ENCODE measurements around the gene CLRN3. TPM values are rescaled to one million over a fixed set of nuclear protein-coding genes. Genes with fewer than 3 reads are reported as not detected.

The CLRN3 gene
- total RNA-seq, 1 donor from 2014 or later: 0.52 TPM

DNA sequence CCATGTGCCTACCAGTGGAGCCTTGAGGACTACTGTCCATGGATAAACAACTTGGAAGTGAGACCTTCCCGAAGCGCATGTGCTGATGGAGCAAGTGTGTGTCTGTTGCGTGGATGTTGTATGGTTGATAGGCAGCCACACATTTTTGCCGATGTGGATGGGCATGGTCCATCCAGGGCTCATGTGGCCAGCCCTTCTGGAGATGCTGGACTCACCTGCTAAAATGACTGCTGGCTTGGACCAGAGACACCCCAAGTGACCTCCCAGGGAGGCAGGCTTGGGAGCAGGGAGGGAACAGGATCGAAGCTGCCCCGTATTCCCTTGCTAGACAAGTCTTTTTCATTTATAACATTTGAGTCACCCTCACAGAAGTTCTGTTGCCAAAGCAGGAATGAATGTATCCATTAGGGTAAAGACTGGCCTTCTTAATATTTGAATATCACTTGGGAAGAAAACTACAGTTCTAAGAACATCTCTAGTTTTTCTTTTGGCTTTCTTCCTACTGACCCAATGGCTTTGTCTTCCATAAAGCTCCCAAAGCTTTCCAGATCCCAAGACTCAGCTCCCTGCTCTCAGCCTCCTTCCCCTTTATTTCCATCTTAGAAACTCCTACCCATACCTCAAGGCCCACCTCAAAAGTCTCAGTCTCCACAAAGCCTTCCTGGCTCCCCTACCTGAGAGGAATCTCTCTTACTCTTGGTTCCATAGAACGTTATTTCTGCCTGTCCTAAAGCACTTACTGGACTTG is 17.1 kb upstream of the CLRN3 start:
- peaks cover 4 to 11% (median 6%) of the 10 kb centered on the region in 3 donors for H3K27me3 ChIP-seq (ENCODE audit: control insufficient read depth in 3 of 3, insufficient read depth in 3 of 3, low read length in 3 of 3)
- no peaks in the 10 kb centered on the region for H3K9me3 ChIP-seq (ENCODE audit: control insufficient read depth in 3 of 3, low read length in 3 of 3)
- no peaks in the 10 kb centered on the region for H3K36me3 ChIP-seq (ENCODE audit: control insufficient read depth in 3 of 3, insufficient read depth in 3 of 3, low read length in 3 of 3)
- no peak overlapping the region for H3K9ac ChIP-seq (ENCODE audit: low read depth in 1 of 3, low read length in 3 of 3)
- H3K27ac ChIP-seq (ENCODE audit: low read depth, low read length): no peak overlapping the region
- no peak overlapping the region for H3K4me3 ChIP-seq (ENCODE audit: low read length in 3 of 3)
- peaks cover 17 to 22% (median 22%) of the 10 kb centered on the region in 3 donors for H3K4me1 ChIP-seq (ENCODE audit: control insufficient read depth in 3 of 3, insufficient read depth in 3 of 3, low read length in 3 of 3)

DNA sequence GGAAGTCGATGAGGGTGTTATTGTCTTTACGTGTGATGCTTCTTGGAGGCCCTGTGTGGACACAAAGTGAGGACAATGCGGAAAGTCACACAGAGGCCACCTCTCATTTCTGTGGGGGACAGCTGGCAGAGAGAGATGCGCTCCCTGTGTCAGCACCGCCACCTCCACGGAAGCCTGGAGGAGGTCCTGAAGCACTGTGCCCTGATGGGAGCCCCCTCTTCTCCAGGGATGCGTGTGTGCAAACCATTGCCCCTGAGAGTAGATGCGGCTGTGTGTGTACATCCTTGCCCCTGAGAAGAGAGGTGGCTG is 16.2 kb upstream of the CLRN3 start:
- no peaks in the 10 kb centered on the region for H3K9me3 ChIP-seq (ENCODE audit: control insufficient read depth in 3 of 3, low read length in 3 of 3)
- H3K9ac ChIP-seq (ENCODE audit: low read depth in 1 of 3, low read length in 3 of 3): no peak overlapping the region
- H3K36me3 ChIP-seq (ENCODE audit: control insufficient read depth in 3 of 3, insufficient read depth in 3 of 3, low read length in 3 of 3): no peaks in the 10 kb centered on the region
- peaks cover 4 to 11% (median 6%) of the 10 kb centered on the region in 3 donors for H3K27me3 ChIP-seq (ENCODE audit: control insufficient read depth in 3 of 3, insufficient read depth in 3 of 3, low read length in 3 of 3)
- H3K4me1 ChIP-seq (ENCODE audit: control insufficient read depth in 3 of 3, insufficient read depth in 3 of 3, low read length in 3 of 3): peaks cover 17 to 22% (median 22%) of the 10 kb centered on the region in 3 donors
- peak overlapping the region in 1 of 3 donors; percentile 6 for H3K4me3 ChIP-seq (ENCODE audit: low read length in 3 of 3)
- no peak overlapping the region for H3K27ac ChIP-seq (ENCODE audit: low read depth, low read length)

DNA sequence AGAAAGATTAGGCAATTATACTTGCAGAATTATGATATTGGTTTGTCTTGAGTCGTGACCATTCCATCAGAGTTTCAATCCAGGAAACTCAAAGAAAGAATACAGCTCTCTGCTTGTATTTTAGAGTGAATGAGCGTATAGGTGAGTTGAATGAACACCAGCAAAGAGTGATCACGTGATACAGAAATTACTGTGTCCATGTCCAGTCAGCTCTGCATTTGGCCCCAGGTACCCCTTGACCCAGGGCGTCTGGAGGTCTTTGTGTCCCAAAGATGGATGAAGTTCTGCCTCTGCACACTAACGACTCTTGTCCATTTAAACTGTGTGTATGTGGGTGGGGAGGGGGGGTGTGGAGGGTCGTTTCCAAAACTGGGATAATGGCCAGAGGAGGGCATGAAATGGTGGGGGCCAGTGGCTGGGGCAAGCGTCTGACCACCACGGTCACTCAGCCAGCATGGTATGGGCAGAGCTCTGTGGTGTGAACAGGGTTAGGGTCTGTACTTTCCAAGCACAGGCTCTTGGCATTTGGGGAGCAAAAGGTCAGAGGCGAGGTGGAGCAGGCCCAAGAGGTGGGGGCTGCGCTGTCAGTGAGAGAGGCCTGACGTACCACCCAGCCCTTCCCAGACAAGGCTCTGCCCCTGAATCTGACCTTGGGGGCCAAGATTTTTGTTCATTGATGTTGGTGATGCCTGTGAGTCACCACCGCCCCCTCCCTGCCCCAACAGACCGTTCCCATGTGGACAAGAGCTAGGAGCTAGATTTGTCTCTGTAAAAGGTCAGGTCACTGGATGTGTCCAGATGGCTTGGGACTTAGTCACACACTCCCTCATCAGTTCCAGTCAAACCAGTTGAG is 15.6 kb upstream of the CLRN3 start:
- H3K27me3 ChIP-seq (ENCODE audit: control insufficient read depth in 3 of 3, insufficient read depth in 3 of 3, low read length in 3 of 3): peaks cover 4 to 11% (median 6%) of the 10 kb centered on the region in 3 donors
- H3K9me3 ChIP-seq (ENCODE audit: control insufficient read depth in 3 of 3, low read length in 3 of 3): no peaks in the 10 kb centered on the region
- no peak overlapping the region for H3K9ac ChIP-seq (ENCODE audit: low read depth in 1 of 3, low read length in 3 of 3)
- peak overlapping the region; percentile 38 to 63 (median 60) for H3K4me3 ChIP-seq (ENCODE audit: low read length in 3 of 3)
- no peak overlapping the region for H3K27ac ChIP-seq (ENCODE audit: low read depth, low read length)
- peaks cover 17 to 22% (median 22%) of the 10 kb centered on the region in 3 donors for H3K4me1 ChIP-seq (ENCODE audit: control insufficient read depth in 3 of 3, insufficient read depth in 3 of 3, low read length in 3 of 3)
- H3K36me3 ChIP-seq (ENCODE audit: control insufficient read depth in 3 of 3, insufficient read depth in 3 of 3, low read length in 3 of 3): no peaks in the 10 kb centered on the region

DNA sequence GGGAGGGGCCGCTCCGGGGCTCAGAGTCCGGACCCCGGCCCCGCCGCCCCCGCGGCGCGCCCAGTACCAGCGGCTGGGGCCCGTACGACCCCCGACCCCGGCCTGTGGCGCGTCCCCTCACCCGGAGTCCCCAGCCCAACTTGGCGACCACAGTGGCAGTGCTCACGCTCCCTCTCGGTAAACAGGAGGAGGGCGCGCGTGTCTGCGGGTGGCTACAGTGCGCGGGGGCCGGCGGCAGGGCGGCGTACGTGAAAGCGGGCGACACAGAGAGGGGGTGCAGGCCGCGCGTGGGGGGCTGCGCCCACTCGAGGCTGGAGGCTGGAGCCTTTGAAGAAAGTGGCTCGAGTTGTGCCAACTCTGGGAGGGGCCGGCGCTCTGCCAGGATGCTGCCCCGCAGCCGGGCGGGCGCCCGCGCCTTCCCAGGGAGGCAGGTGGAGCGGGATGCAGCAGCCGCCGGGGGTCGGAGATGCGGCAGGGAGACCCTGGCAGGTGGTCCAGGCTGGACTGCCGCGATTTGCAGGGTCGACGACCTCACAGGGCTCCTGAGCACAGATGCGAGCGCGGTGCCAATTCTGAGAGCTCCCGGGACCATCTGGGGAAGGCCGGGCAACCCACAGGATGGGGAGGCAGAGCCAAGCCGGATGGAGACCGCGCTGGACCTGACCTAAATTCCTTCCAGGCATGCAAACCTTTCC is 14.8 kb upstream of the CLRN3 start:
- H3K4me3 ChIP-seq (ENCODE audit: low read length in 3 of 3): peak overlapping the region; percentile 38 to 63 (median 60)
- H3K27ac ChIP-seq (ENCODE audit: low read depth, low read length): peak overlapping the region; percentile 58
- no peaks in the 10 kb centered on the region for H3K9me3 ChIP-seq (ENCODE audit: control insufficient read depth in 3 of 3, low read length in 3 of 3)
- H3K36me3 ChIP-seq (ENCODE audit: control insufficient read depth in 3 of 3, insufficient read depth in 3 of 3, low read length in 3 of 3): no peaks in the 10 kb centered on the region
- H3K9ac ChIP-seq (ENCODE audit: low read depth in 1 of 3, low read length in 3 of 3): peak overlapping the region; percentile 32 to 57 (median 54)
- H3K4me1 ChIP-seq (ENCODE audit: control insufficient read depth in 3 of 3, insufficient read depth in 3 of 3, low read length in 3 of 3): peaks cover 17 to 22% (median 21%) of the 10 kb centered on the region in 3 donors
- H3K27me3 ChIP-seq (ENCODE audit: control insufficient read depth in 3 of 3, insufficient read depth in 3 of 3, low read length in 3 of 3): peaks cover 4 to 11% (median 6%) of the 10 kb centered on the region in 3 donors

DNA sequence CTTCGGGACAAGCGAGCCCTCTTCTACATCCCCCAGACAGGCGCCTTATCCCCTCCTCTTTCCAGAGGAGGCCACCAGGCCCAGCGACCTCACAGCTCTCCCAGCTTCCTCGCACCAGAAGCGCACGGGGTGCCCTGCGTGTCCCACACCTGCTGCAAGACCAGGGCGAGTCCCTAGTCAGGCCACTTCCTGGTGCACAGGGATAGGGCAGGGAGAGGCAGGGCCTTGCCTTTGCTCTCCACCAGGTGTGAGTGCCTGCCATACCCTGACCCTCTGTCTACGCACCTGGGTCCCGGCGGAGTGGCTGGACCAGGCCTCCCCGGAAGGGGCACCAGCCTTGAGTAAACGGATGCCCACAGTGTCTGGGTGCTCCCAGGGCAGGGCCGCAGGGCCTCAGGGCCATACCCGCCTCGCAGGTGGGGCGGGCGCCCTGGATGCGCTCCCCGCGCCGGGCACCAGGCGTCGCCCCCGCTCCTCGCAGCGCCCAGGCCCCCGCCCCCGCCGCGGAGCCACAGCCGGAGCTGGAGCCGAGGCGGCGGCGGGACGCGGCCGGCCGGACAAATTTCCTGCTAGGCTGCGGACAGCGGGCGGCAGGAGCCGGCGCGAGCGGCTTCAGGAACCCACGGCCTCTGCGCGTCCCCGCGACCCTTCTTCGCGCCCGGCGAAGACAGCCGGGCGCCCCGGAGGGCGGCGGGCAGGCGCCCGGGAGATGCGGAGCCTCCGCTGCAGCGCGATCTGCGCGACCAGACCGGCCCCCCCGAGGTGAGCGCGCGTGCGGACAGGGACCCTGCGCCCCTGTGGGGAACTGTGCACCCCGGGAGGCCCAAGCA is 14.0 kb upstream of the CLRN3 start, which contains the start of gene PTPRE:
PTPRE (plus strand) TSS at position 556 of the 830 bp plus-strand sequence. CDS start 133,779 bp downstream, outside the sequence.
- Histone ChIP-seq H3K27ac (ENCODE audit: low read depth, low read length) (peak within 1 kb of the TSS; percentile 58), H3K4me3 (ENCODE audit: low read length in 3 of 3) (peak within 1 kb of the TSS; percentile 54 to 63 (median 60)), H3K27me3 (ENCODE audit: control insufficient read depth in 3 of 3, insufficient read depth in 3 of 3, low read length in 3 of 3) (peaks cover 4 to 11% (median 6%) of the 10 kb centered on the region in 3 donors), H3K36me3 (ENCODE audit: control insufficient read depth in 3 of 3, insufficient read depth in 3 of 3, low read length in 3 of 3) (no peaks in the 10 kb centered on the region), H3K9ac (ENCODE audit: low read depth in 1 of 3, low read length in 3 of 3) (peak within 1 kb of the TSS; percentile 32 to 57 (median 54)), H3K4me1 (ENCODE audit: control insufficient read depth in 3 of 3, insufficient read depth in 3 of 3, low read length in 3 of 3) (peaks cover 17 to 22% (median 21%) of the 10 kb centered on the region in 3 donors), H3K9me3 (ENCODE audit: control insufficient read depth in 3 of 3, low read length in 3 of 3) (no peaks in the 10 kb centered on the region)

DNA sequence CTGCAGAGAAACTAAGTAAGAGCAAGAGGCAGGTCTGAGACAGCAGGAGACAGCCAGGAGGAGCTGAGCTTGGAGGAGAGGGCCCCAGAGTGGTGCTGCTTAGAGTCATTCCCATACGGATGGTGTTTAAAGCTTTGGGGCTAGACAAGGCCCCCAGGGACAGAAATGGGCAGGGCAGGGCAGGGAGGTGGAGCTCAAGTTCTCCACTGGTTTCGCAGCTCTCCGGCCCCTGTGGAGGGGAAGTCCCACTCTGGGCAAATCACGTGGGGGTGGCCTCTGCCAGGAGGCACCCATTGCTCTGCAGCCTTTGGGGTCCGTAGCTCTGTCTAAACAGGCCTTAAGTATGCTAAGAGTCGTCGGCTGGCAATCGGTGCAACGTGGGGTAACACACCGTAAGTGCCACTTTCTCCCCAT is 13.1 kb upstream of the CLRN3 start:
- Histone ChIP-seq H3K4me1 (ENCODE audit: control insufficient read depth in 3 of 3, insufficient read depth in 3 of 3, low read length in 3 of 3) (peaks cover 17 to 22% (median 17%) of the 10 kb centered on the region in 3 donors), H3K36me3 (ENCODE audit: control insufficient read depth in 3 of 3, insufficient read depth in 3 of 3, low read length in 3 of 3) (no peaks in the 10 kb centered on the region), H3K9me3 (ENCODE audit: control insufficient read depth in 3 of 3, low read length in 3 of 3) (no peaks in the 10 kb centered on the region), H3K27me3 (ENCODE audit: control insufficient read depth in 3 of 3, insufficient read depth in 3 of 3, low read length in 3 of 3) (peaks cover 4 to 11% (median 6%) of the 10 kb centered on the region in 3 donors), H3K9ac (ENCODE audit: low read depth in 1 of 3, low read length in 3 of 3) (no peak overlapping the region), H3K27ac (ENCODE audit: low read depth, low read length) (no peak overlapping the region), H3K4me3 (ENCODE audit: low read length in 3 of 3) (no peak overlapping the region)

DNA sequence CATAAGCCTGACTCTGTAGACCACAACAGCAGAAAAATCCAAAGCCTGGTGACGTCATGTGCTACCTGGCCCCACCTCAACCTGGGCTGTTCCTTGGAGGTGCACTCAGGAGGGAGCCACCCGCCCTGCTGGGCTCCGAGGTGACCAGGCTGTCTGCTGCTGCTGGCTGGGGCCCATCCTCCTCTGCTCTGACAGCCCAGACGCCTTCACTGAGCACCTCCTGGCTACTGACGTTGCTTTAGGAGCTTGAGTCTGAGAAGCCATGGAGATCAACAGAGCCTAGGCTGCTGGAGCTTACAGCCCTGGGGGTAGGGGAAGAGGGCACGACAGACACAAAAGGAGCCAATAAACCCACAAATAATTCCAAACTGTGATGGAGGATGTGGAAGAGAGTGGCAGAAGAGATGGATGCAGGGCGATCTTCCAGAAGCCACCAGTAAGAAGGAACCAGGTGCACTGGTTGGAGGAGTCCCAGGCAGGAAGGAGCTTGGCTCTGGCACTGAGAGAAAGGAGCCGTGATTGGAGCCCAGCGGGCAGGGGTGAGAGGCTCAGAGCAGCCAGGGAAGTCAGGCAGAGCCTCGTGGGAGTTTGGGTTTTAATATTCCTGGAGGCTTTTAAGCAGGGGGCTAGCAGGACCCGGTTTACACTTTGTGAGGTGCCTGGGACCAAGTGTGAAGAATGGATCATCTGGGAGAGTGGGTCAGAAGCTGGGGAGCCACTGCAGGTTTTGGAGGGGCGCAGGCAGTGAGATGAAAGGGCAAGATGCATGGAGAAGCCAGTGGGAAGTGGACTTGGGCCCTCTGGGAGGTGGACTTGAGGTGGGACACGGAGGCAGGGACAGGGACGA is 12.5 kb upstream of the CLRN3 start:
- H3K27me3 ChIP-seq (ENCODE audit: control insufficient read depth in 3 of 3, insufficient read depth in 3 of 3, low read length in 3 of 3): peaks cover 4 to 11% (median 6%) of the 10 kb centered on the region in 3 donors
- no peak overlapping the region for H3K27ac ChIP-seq (ENCODE audit: low read depth, low read length)
- peaks cover 17 to 22% (median 17%) of the 10 kb centered on the region in 3 donors for H3K4me1 ChIP-seq (ENCODE audit: control insufficient read depth in 3 of 3, insufficient read depth in 3 of 3, low read length in 3 of 3)
- H3K9me3 ChIP-seq (ENCODE audit: control insufficient read depth in 3 of 3, low read length in 3 of 3): no peaks in the 10 kb centered on the region
- no peaks in the 10 kb centered on the region for H3K36me3 ChIP-seq (ENCODE audit: control insufficient read depth in 3 of 3, insufficient read depth in 3 of 3, low read length in 3 of 3)
- no peak overlapping the region for H3K9ac ChIP-seq (ENCODE audit: low read depth in 1 of 3, low read length in 3 of 3)
- no peak overlapping the region for H3K4me3 ChIP-seq (ENCODE audit: low read length in 3 of 3)

DNA sequence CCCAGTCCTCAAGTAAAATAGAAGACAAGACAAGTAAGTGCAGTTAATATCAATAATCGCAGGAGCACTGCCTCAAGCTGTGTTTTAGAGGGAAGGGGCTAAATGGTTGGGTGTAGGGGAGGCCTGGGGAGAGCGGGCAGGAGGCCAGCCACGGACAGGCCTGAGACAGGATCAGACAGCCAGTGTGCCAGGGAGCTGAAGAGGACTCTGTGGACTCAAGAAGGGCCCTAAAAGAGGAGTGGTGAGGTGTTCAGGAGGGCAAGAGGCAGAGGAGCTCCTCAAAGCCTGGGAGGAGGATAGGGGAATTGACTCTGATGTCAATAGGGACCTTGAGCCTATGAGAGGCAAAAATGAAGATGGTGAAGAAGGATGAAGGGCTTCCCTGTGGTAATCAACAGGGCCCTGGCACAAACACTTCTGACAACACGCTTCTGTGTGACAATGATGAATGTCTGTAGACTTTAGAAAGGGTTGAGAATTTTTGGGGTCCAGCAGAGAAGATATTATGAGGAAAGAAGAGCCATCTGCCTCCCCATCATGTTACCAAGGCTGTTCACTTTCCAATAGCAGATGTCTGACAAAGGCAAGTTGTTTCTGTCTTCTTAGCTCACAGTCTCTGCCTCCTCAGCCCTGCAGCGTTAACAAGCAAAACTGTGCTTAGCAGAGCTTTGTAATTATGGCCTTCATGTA is 11.7 kb upstream of the CLRN3 start:
- H3K27me3 ChIP-seq (ENCODE audit: control insufficient read depth in 3 of 3, insufficient read depth in 3 of 3, low read length in 3 of 3): peaks cover 4 to 11% (median 6%) of the 10 kb centered on the region in 3 donors

More for the DNA sequence above, 11.7 kb upstream of the CLRN3 start:
- Histone ChIP-seq H3K9ac (ENCODE audit: low read depth in 1 of 3, low read length in 3 of 3) (no peak overlapping the region), H3K9me3 (ENCODE audit: control insufficient read depth in 3 of 3, low read length in 3 of 3) (no peaks in the 10 kb centered on the region), H3K36me3 (ENCODE audit: control insufficient read depth in 3 of 3, insufficient read depth in 3 of 3, low read length in 3 of 3) (no peaks in the 10 kb centered on the region), H3K4me1 (ENCODE audit: control insufficient read depth in 3 of 3, insufficient read depth in 3 of 3, low read length in 3 of 3) (peaks cover 17 to 18% (median 17%) of the 10 kb centered on the region in 3 donors), H3K27ac (ENCODE audit: low read depth, low read length) (no peak overlapping the region), H3K4me3 (ENCODE audit: low read length in 3 of 3) (no peak overlapping the region)
